Measurements from ENCODE around the gene CASQ1. TPM values are rescaled to one million over a fixed set of nuclear protein-coding genes. Genes with fewer than 3 reads are reported as not detected.

Gene CASQ1
- total RNA-seq, 2 donors from 2014 or later = not detected

GRCh38 chr1:160156361-160156760 lies 34.0 kb upstream of the CASQ1 start:
- TF ChIP-seq CTCF (IDR thresholded peaks at IDR 0.05) (no peak), POLR2A (IDR thresholded peaks at IDR 0.05) (no peak)
- H3K4me3 ChIP-seq = no peak overlapping the region
- H3K27me3 ChIP-seq = no peaks in the 10 kb centered on the region
- intact Hi-C loops (cut with DNase I) = no loop called here
- H3K36me3 ChIP-seq (replicated peaks in 1 of 2; ENCODE audit: insufficient read depth in 1 of 2, low read depth in 2 of 2) = no peaks in the 10 kb centered on the region
- no peak overlapping the region for H3K27ac ChIP-seq
- peaks cover 7% of the 10 kb centered on the region for H3K4me1 ChIP-seq
- WGBS, 2 donors = 84 to 85% methylated on average over 5 of the region's 5 CpGs
- ATAC-seq = no peak
- no peak for DNase-seq
- no peaks in the 10 kb centered on the region for H3K9me3 ChIP-seq

- TF ChIP-seq POLR2A (IDR thresholded peaks at IDR 0.05) (no peak), CTCF (IDR thresholded peaks at IDR 0.05) (no peak)
- H3K27ac ChIP-seq = no peak overlapping the region
- no peak for DNase-seq
- H3K36me3 ChIP-seq (replicated peaks in 1 of 2; ENCODE audit: insufficient read depth in 1 of 2, low read depth in 2 of 2) = no peaks in the 10 kb centered on the region
- intact Hi-C loops (cut with DNase I) = no loop called here
- no peaks in the 10 kb centered on the region for H3K27me3 ChIP-seq
- no peaks in the 10 kb centered on the region for H3K9me3 ChIP-seq
- peaks cover 7% of the 10 kb centered on the region for H3K4me1 ChIP-seq
- 70 to 73% methylated on average over 4 of the region's 4 CpGs for WGBS, 2 donors
- ATAC-seq = no peak
- no peak overlapping the region for H3K4me3 ChIP-seq
These were observed 33.2 kb upstream of the CASQ1 start for GRCh38 chr1:160157174-160157573.

- Histone ChIP-seq H3K27ac (no peak overlapping the region), H3K27me3 (no peaks in the 10 kb centered on the region), H3K4me3 (no peak overlapping the region), H3K4me1 (peaks cover 7% of the 10 kb centered on the region), H3K36me3 (replicated peaks in 1 of 2; ENCODE audit: insufficient read depth in 1 of 2, low read depth in 2 of 2) (no peaks in the 10 kb centered on the region), H3K9me3 (no peaks in the 10 kb centered on the region)
- WGBS, 2 donors = 96 to 100% methylated on average over 3 of the region's 3 CpGs
- ATAC-seq = no peak
- TF ChIP-seq CTCF (IDR thresholded peaks at IDR 0.05) (no peak), POLR2A (IDR thresholded peaks at IDR 0.05) (no peak)
- intact Hi-C loops (cut with DNase I) = no loop called here
- DNase-seq = no peak
These were observed 32.3 kb upstream of the CASQ1 start for GRCh38 chr1:160158031-160158430.

- Histone ChIP-seq H3K36me3 (replicated peaks in 1 of 2; ENCODE audit: insufficient read depth in 1 of 2, low read depth in 2 of 2) (no peaks in the 10 kb centered on the region), H3K27me3 (no peaks in the 10 kb centered on the region), H3K4me3 (no peak overlapping the region), H3K4me1 (peaks cover 7% of the 10 kb centered on the region), H3K27ac (no peak overlapping the region), H3K9me3 (no peaks in the 10 kb centered on the region)
- no peak for ATAC-seq
- intact Hi-C loops (cut with DNase I) = no loop called here
- DNase-seq = no peak
- TF ChIP-seq CTCF (IDR thresholded peaks at IDR 0.05) = no peak
- no peak for TF ChIP-seq POLR2A (IDR thresholded peaks at IDR 0.05)
- WGBS, 2 donors = 82 to 90% methylated on average over 4 of the region's 4 CpGs
These were observed 31.8 kb upstream of the CASQ1 start for GRCh38 chr1:160158534-160158933.

- Histone ChIP-seq H3K27me3 (no peaks in the 10 kb centered on the region), H3K27ac (no peak overlapping the region), H3K4me3 (no peak overlapping the region), H3K4me1 (peaks cover 7% of the 10 kb centered on the region), H3K9me3 (no peaks in the 10 kb centered on the region), H3K36me3 (replicated peaks in 1 of 2; ENCODE audit: insufficient read depth in 1 of 2, low read depth in 2 of 2) (no peaks in the 10 kb centered on the region)
- DNase-seq (no peak), ATAC-seq (no peak)
- intact Hi-C loops (cut with DNase I) = no loop called here
- TF ChIP-seq POLR2A (IDR thresholded peaks at IDR 0.05) (no peak), CTCF (IDR thresholded peaks at IDR 0.05) (no peak)
These were observed 30.5 kb upstream of the CASQ1 start for GRCh38 chr1:160159846-160160245.

Data from body of pancreas (tissue), 4 donors.